OCI-LY1 (cell line): ENCODE results near the gene GRPEL1.

Experiments used
- EZH2 ChIP-seq: fragments of 200-600 bp; sonication (generic), shearing (Covaris generic); IDR thresholded peaks from 2 replicates; pipeline ENCODE4 v1.8.0; 2017; ENCODE audit warnings: borderline replicate concordance, mixed run types, mild to moderate bottlenecking, antibody characterized with exemption, low read length, moderate library complexity, mixed read lengths
- TF ChIP-seq, protein P1 (sequence below): fragments of 200-600 bp; sonication (generic), shearing (Covaris generic); IDR thresholded peaks from 2 replicates; pipeline ENCODE4 v1.5.1; 2017; ENCODE audit warnings: mild to moderate bottlenecking, antibody characterized with exemption, low read length, moderate library complexity, mixed read lengths

GRCh38 chr4:7051144-7051495 is 16.7 kb downstream of the GRPEL1 start:
- TF ChIP-seq, protein P1, sequence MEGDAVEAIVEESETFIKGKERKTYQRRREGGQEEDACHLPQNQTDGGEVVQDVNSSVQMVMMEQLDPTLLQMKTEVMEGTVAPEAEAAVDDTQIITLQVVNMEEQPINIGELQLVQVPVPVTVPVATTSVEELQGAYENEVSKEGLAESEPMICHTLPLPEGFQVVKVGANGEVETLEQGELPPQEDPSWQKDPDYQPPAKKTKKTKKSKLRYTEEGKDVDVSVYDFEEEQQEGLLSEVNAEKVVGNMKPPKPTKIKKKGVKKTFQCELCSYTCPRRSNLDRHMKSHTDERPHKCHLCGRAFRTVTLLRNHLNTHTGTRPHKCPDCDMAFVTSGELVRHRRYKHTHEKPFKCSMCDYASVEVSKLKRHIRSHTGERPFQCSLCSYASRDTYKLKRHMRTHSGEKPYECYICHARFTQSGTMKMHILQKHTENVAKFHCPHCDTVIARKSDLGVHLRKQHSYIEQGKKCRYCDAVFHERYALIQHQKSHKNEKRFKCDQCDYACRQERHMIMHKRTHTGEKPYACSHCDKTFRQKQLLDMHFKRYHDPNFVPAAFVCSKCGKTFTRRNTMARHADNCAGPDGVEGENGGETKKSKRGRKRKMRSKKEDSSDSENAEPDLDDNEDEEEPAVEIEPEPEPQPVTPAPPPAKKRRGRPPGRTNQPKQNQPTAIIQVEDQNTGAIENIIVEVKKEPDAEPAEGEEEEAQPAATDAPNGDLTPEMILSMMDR, result no peak
- no peak for TF ChIP-seq EZH2
